ENCODE measurements around the gene PSME3IP1. TPM values are rescaled to one million over a fixed set of nuclear protein-coding genes. Genes with fewer than 3 reads are reported as not detected.

The PSME3IP1 gene
- total and polyA plus RNA-seq, 9 of the 15 experiments (the other 6 are each of a cell fraction or from before 2014, with no cell fraction given): 63.8 to 187 (median 142) TPM

GRCh38 chr16:57185446-57185944 lies 344 bp downstream of the PSME3IP1 start (continued):
- TF ChIP-seq PREB (CRISPR knock-in tag; IDR thresholded peaks at IDR 0.05) (0 out of 2 replicates have a peak, but pooled peaks have one; percentile 29), NKRF (IDR thresholded peaks at IDR 0.05; ENCODE audit: borderline replicate concordance) (peak; percentile 85), FOSL1 (tag; conservative IDR thresholded peaks at IDR 0.05) (0 out of 2 replicates have a peak, but pooled peaks have one; percentile 28), PHF20 (IDR thresholded peaks at IDR 0.05; ENCODE audit: partially characterized antibody) (peak; percentile 94), NFIC (IDR thresholded peaks at IDR 0.05) (peak; percentile 87), E2F6 (IDR thresholded peaks at IDR 0.05; ENCODE audit: borderline replicate concordance in 1 of 2, extremely low read depth in 1 of 2, insufficient read depth in 1 of 2, insufficient read length in 1 of 2, low read depth in 1 of 2, low read length in 1 of 2, poor library complexity in 1 of 2, severe bottlenecking in 1 of 2) (peak in 1 of 2 experiments; percentile 17), RBBP5 (IDR thresholded peaks at IDR 0.05; ENCODE audit: borderline replicate concordance, insufficient read depth, low read length, poor library complexity, severe bottlenecking) (peak; percentile 85), DPF2 (IDR thresholded peaks at IDR 0.05) (peak; percentile 26; the same call in 1 of the 2 replicates), ILK (tag; IDR thresholded peaks at IDR 0.05; ENCODE audit: borderline replicate concordance, low read depth) (no peak), TAF9B (IDR thresholded peaks at IDR 0.05; ENCODE audit: partially characterized antibody) (peak; percentile 25), POLR2B (IDR thresholded peaks at IDR 0.05; ENCODE audit: low read depth, partially characterized antibody) (peak; percentile 17), NR2C1 (IDR thresholded peaks at IDR 0.05) (no peak), NR2C1 (tag; IDR thresholded peaks at IDR 0.05) (0 out of 2 replicates have a peak, but pooled peaks have one; percentile 8), KDM2B (CRISPR knock-in tag; IDR thresholded peaks at IDR 0.05) (no peak), HDAC2 (IDR thresholded peaks at IDR 0.05) (peak; percentile 34; the same call in 1 of the 2 replicates), RBFOX2 (IDR thresholded peaks at IDR 0.05; ENCODE audit: low read depth, low read length) (peak; percentile 77), MITF (IDR thresholded peaks at IDR 0.05) (no peak), TAF7 (tag; IDR thresholded peaks at IDR 0.05) (peak; percentile 50; the same call in 1 of the 2 replicates), MYC (IDR thresholded peaks at IDR 0.05; ENCODE audit: low read depth, low read length) (peak; percentile 27), MYC (CRISPR knock-in tag; IDR thresholded peaks at IDR 0.05; ENCODE audit: borderline replicate concordance, low read depth) (no peak), ZEB2 (IDR thresholded peaks at IDR 0.05) (peak; percentile 49; the same call in 1 of the 2 replicates), ZNF512 (tag; IDR thresholded peaks at IDR 0.05) (peak; percentile 15; the same call in 1 of the 2 replicates)

All from K562 (cell line).